ENCODE results near the gene KPNB1.

KPNB1 gene

GRCh38 chr17:47733047-47733673 lies 83.4 kb downstream of the KPNB1 start, which contains the start of gene TBX21:
TSS of gene TBX21 (plus strand) at chr17:47733236. CDS start at chr17:47733455, 219 bp downstream.
- peak; percentile 87 for DNase-seq

DNA sequence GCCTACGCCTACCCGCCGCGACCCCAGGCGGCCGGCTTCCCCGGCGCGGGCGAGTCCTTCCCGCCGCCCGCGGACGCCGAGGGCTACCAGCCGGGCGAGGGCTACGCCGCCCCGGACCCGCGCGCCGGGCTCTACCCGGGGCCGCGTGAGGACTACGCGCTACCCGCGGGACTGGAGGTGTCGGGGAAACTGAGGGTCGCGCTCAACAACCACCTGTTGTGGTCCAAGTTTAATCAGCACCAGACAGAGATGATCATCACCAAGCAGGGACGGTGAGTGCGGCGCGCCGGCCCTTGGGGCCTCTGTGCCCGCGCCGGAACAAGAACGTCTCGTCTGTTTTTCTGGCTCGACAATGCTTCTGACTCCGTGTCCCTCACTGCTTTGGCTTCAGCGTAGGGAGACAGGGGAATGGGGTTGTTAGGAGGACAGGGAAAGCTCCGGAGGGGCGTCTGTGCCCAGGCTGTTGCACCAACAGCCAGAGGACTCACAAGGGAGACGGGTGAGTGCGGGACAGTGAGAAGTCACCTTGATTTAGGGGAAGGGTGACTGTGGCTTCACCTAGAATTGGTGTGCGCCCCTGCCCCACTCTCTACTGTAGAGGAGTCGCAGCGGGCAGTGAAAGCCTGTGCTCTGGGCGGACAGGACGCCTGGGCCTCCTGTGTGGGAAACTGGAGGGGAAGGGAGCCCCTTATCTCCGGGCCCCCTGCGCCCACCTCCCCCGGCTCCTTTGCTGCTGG lies 84.1 kb downstream of the KPNB1 start:
- DNase-seq: no peak

- peak; percentile 5 for DNase-seq
Measured at GRCh38 chr17:47735139-47735464, 85.4 kb downstream of the KPNB1 start.

Measured in activated CD4-positive, alpha-beta T cell treated with anti-CD3 and anti-CD28 coated beads for 1 hour (primary cell).